ENCODE data around the gene KNSTRN.
A peak's percentile ranks its signal among the peaks of the same experiment; 100 is the strongest.

The KNSTRN gene

GRCh38 chr15:40382580-40383456, at the start of gene KNSTRN:
Gene KNSTRN, plus strand, starts transcription at chr15:40382721. Its CDS starts 115 bp downstream, at chr15:40382836.
- peak; percentile 88 for DNase-seq (ENCODE audit: insufficient read length, low spot score)
- FAIRE-seq: peak; percentile 98

GRCh38 chr15:40333922-40334492, 48.5 kb upstream of the KNSTRN start:
- FAIRE-seq: peak; percentile 63

GRCh38 chr15:40334541-40334940, 48.0 kb upstream of the KNSTRN start:
- FAIRE-seq (no peak), DNase-seq (ENCODE audit: insufficient read length, low spot score) (no peak)

More at GRCh38 chr15:40333922-40334492, 48.5 kb upstream of the KNSTRN start:
- DNase-seq (ENCODE audit: insufficient read length, low spot score): no peak

GRCh38 chr15:40334941-40335795, 47.4 kb upstream of the KNSTRN start:
- no peak for DNase-seq (ENCODE audit: insufficient read length, low spot score)
- no peak for FAIRE-seq

- no peak for DNase-seq (ENCODE audit: insufficient read length, low spot score)
These were observed 46.4 kb upstream of the KNSTRN start for GRCh38 chr15:40335938-40336743.

GRCh38 chr15:40336744-40337122, 45.8 kb upstream of the KNSTRN start:
- FAIRE-seq: peak; percentile 37

More at GRCh38 chr15:40335938-40336743, 46.4 kb upstream of the KNSTRN start:
- no peak for FAIRE-seq

GRCh38 chr15:40337597-40337996, 44.9 kb upstream of the KNSTRN start:
- FAIRE-seq (no peak), DNase-seq (ENCODE audit: insufficient read length, low spot score) (no peak)

More at GRCh38 chr15:40336744-40337122, 45.8 kb upstream of the KNSTRN start:
- DNase-seq (ENCODE audit: insufficient read length, low spot score): peak; percentile 40

- FAIRE-seq: peak; percentile 76
These were observed 44.4 kb upstream of the KNSTRN start for GRCh38 chr15:40338041-40338657.

GRCh38 chr15:40338921-40339620, 43.5 kb upstream of the KNSTRN start:
- DNase-seq (ENCODE audit: insufficient read length, low spot score): no peak

More at GRCh38 chr15:40338041-40338657, 44.4 kb upstream of the KNSTRN start:
- DNase-seq (ENCODE audit: insufficient read length, low spot score): peak; percentile 92

GRCh38 chr15:40339621-40339945, 42.9 kb upstream of the KNSTRN start:
- DNase-seq (ENCODE audit: insufficient read length, low spot score): no peak

More at GRCh38 chr15:40338921-40339620, 43.5 kb upstream of the KNSTRN start:
- no peak for FAIRE-seq

GRCh38 chr15:40340038-40340739, 42.3 kb upstream of the KNSTRN start:
- FAIRE-seq (no peak), DNase-seq (ENCODE audit: insufficient read length, low spot score) (no peak)

More at GRCh38 chr15:40339621-40339945, 42.9 kb upstream of the KNSTRN start:
- FAIRE-seq: no peak

- FAIRE-seq (no peak), DNase-seq (ENCODE audit: insufficient read length, low spot score) (no peak)
These were observed 41.7 kb upstream of the KNSTRN start, which contains the start of gene CCDC9B for GRCh38 chr15:40340740-40341400. Gene CCDC9B, minus strand, starts transcription at chr15:40340939. Its CDS starts 120 bp downstream, at chr15:40340819.

GRCh38 chr15:40342416-40343320, 39.9 kb upstream of the KNSTRN start:
- DNase-seq (ENCODE audit: insufficient read length, low spot score): no peak
- no peak for FAIRE-seq

GRCh38 chr15:40343512-40343911, 39.0 kb upstream of the KNSTRN start:
- FAIRE-seq: no peak
- DNase-seq (ENCODE audit: insufficient read length, low spot score): no peak

- FAIRE-seq (no peak), DNase-seq (ENCODE audit: insufficient read length, low spot score) (no peak)
These were observed 38.3 kb upstream of the KNSTRN start for GRCh38 chr15:40344217-40344616.

GRCh38 chr15:40344631-40345120, 37.8 kb upstream of the KNSTRN start:
- peak; percentile 78 for FAIRE-seq

More at GRCh38 chr15:40344631-40345120, 37.8 kb upstream of the KNSTRN start:
- peak; percentile 77 for DNase-seq (ENCODE audit: insufficient read length, low spot score)

Data from GM19239 (cell line).